ENCODE measurements around the gene LPP. TPM values are rescaled to one million over a fixed set of nuclear protein-coding genes. Genes with fewer than 3 reads are reported as not detected.

Gene LPP
- total RNA-seq, 1 donor from 2014 or later: 23.1 TPM

DNA sequence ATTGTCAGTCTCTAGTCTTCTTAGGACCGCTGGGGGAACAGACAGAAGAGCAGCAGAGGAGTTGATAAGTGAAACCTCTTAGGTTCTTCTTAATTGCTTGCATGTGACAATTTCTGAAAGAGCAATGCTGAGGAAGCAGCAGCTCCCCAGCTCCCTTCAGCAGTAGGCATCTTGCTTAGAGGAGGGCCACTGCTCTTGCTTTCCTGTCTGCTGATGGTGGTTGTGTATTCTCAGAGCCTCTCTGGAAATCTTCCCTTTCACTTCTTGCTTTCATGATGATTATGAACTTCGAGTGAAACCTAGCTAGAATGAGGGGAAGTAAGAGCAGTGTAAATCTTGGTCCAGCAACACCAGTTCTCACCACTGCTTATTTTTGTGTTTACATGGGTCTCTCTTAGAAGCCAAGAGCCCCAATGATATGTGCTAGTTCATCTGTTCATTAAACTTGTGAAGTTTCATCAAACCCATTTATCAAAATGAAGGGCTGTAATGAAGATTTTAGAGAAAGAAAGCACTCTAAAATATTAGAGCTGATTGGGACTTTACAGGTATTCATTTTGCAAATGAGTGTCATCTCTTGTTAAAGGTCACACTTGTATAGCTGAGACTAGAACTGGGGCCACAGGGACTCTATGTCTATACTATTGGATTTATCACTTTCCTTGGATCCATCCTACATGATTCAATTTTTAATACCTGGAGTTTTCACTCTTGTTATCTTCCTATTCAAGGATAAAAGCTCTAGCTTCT, 246.7 kb downstream of the LPP start:
- Mint-ChIP-seq H3K27ac (ENCODE audit: unreplicated experiment) (no peak overlapping the region), H3K27me3 (ENCODE audit: unreplicated experiment) (no peaks in the 10 kb centered on the region), H3K4me1 (ENCODE audit: low read depth, unreplicated experiment) (no peaks in the 10 kb centered on the region), H3K9me3 (ENCODE audit: unreplicated experiment) (no peaks in the 10 kb centered on the region), H3K4me3 (ENCODE audit: unreplicated experiment) (no peak overlapping the region), H3K36me3 (ENCODE audit: unreplicated experiment) (no peaks in the 10 kb centered on the region)
- no peak for DNase-seq
- no peak for TF ChIP-seq CTCF (IDR thresholded peaks at IDR 0.05; ENCODE audit: partially characterized antibody, unreplicated experiment)

DNA sequence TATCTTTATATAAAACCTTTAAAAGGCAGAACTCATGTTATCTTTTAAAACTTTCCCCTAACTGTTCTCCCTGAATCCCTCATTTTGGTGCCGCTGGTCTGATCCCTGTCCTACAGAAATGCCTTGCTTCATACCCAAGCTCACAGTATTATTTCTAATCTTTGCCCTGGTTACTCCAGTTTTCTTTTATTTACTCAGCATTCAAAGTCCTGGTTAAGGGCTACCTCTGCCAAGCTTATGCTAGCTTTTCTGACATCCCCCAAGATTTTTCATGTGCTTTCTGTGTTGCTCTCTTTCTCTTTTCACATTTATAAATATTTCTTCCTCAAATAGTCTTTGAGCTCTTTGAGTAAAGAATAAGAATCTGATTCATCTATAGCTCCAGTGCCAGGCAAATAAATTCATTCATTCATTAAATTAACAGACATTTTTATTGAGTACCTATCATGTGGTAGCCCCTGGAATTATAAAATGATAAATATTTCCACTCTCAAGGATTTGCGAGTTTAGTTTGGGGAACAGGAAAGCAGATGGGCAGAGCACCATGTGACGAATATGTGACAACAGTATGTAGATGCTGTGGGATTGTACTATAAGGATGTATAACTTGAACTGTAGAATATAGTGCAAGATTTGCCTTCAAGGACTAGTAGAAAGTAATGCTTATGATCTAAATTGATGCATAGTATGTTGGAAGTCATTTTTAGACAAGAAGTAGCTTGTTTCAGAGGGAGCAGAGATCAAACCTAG, 247.5 kb downstream of the LPP start:
- Mint-ChIP-seq H3K4me1 (ENCODE audit: low read depth, unreplicated experiment) (no peaks in the 10 kb centered on the region), H3K4me3 (ENCODE audit: unreplicated experiment) (no peak overlapping the region), H3K36me3 (ENCODE audit: unreplicated experiment) (no peaks in the 10 kb centered on the region), H3K27ac (ENCODE audit: unreplicated experiment) (no peak overlapping the region), H3K27me3 (ENCODE audit: unreplicated experiment) (no peaks in the 10 kb centered on the region), H3K9me3 (ENCODE audit: unreplicated experiment) (no peaks in the 10 kb centered on the region)
- no peak for TF ChIP-seq CTCF (IDR thresholded peaks at IDR 0.05; ENCODE audit: partially characterized antibody, unreplicated experiment)
- DNase-seq: no peak

DNA sequence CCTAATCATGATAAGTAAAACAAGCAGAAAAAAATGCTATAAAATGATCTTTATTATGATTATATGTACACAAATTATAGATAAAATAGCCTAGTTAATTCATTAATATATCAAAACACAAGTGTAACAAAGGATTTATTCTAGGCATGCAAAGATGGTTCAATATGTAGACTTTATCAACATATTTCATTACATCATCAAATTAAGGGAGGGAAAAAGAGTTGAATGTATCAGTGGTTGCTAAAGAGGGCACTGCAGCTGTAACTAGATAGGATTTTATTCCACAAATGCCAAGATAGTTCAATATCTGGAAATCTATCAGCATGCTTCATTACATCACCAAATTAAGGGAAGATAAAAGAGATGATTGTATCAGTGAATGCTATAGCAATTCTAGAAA, 248.3 kb downstream of the LPP start:
- no peak for DNase-seq
- Mint-ChIP-seq H3K4me3 (ENCODE audit: unreplicated experiment) (no peak overlapping the region), H3K36me3 (ENCODE audit: unreplicated experiment) (no peaks in the 10 kb centered on the region), H3K9me3 (ENCODE audit: unreplicated experiment) (no peaks in the 10 kb centered on the region), H3K27me3 (ENCODE audit: unreplicated experiment) (no peaks in the 10 kb centered on the region), H3K4me1 (ENCODE audit: low read depth, unreplicated experiment) (no peaks in the 10 kb centered on the region), H3K27ac (ENCODE audit: unreplicated experiment) (no peak overlapping the region)
- no peak for TF ChIP-seq CTCF (IDR thresholded peaks at IDR 0.05; ENCODE audit: partially characterized antibody, unreplicated experiment)

DNA sequence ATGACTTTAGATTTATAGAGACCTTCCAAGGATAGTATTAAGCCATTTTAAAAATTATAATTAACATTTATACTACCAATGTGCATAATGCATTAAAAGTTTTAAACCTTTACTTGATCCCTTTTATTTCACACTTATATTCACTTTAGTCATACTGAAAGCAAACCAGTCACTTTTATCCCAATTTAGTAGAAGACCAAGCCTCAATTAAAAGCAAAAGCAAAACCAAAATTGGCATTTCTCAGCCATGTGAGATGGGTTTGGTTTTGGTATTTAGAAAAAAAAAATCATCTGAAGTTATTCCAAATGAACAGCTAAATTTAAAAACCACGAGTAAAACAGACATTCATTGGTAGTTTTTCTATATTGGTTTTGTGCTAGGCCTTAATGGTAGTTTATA, 249.4 kb downstream of the LPP start:
- Mint-ChIP-seq H3K4me3 (ENCODE audit: unreplicated experiment) (no peak overlapping the region), H3K36me3 (ENCODE audit: unreplicated experiment) (no peaks in the 10 kb centered on the region), H3K27ac (ENCODE audit: unreplicated experiment) (no peak overlapping the region), H3K27me3 (ENCODE audit: unreplicated experiment) (no peaks in the 10 kb centered on the region), H3K9me3 (ENCODE audit: unreplicated experiment) (no peaks in the 10 kb centered on the region), H3K4me1 (ENCODE audit: low read depth, unreplicated experiment) (no peaks in the 10 kb centered on the region)
- no peak for DNase-seq
- TF ChIP-seq CTCF (IDR thresholded peaks at IDR 0.05; ENCODE audit: partially characterized antibody, unreplicated experiment): no peak

- H3K27ac Mint-ChIP-seq (ENCODE audit: unreplicated experiment): no peak overlapping the region
- H3K9me3 Mint-ChIP-seq (ENCODE audit: unreplicated experiment): no peaks in the 10 kb centered on the region
- no peak overlapping the region for H3K4me3 Mint-ChIP-seq (ENCODE audit: unreplicated experiment)
- TF ChIP-seq CTCF (IDR thresholded peaks at IDR 0.05; ENCODE audit: partially characterized antibody, unreplicated experiment): no peak
- H3K4me1 Mint-ChIP-seq (ENCODE audit: low read depth, unreplicated experiment): no peaks in the 10 kb centered on the region
- no peak for DNase-seq
- no peaks in the 10 kb centered on the region for H3K36me3 Mint-ChIP-seq (ENCODE audit: unreplicated experiment)
- no peaks in the 10 kb centered on the region for H3K27me3 Mint-ChIP-seq (ENCODE audit: unreplicated experiment)
Measured at GRCh38 chr3:188404124-188404523, 250.2 kb downstream of the LPP start.

Data from glutamatergic neuron (in vitro differentiated cells).